H1 (cell line): Measurements from ENCODE around the gene CCDC154.

Experiments used
- CHD1 ChIP-seq: IDR thresholded peaks from 2 replicates; pipeline ENCODE4 v1.6.1; 2012; ENCODE audit warnings: low read depth, low read length, improper control_type of control experiment
- CREB1 ChIP-seq: IDR thresholded peaks from 2 replicates; pipeline ENCODE4 v1.6.1; 2012; ENCODE audit warnings: inconsistent platforms
- CTCF ChIP-seq, 3 experiments: IDR thresholded peaks; 1 replicate in 2 of 3; 2 replicates in 1 of 3; pipeline versions ENCODE4 v1.5.1 to v1.6.1; 2011; ENCODE audit warnings: low read length in 3 of 3, mild to moderate bottlenecking in 3 of 3, inconsistent platforms in 2 of 3, low read depth in 1 of 3, moderate library complexity in 1 of 3; ENCODE audit not compliant: insufficient read depth in 1 of 3; ENCODE audit errors: control extremely low read depth in 1 of 3
- E2F6 ChIP-seq: IDR thresholded peaks from 2 replicates; pipeline ENCODE4 v1.6.1; 2012; ENCODE audit warnings: inconsistent platforms
- EP300 ChIP-seq, 2 experiments: IDR thresholded peaks; 1 replicate in 1 of 2; 2 replicates in 1 of 2; pipeline ENCODE4 v1.6.1; 2011 to 2012; ENCODE audit warnings: low read depth in 2 of 2, low read length in 2 of 2, mild to moderate bottlenecking in 2 of 2, borderline replicate concordance in 1 of 2, inconsistent platforms in 1 of 2, moderate library complexity in 1 of 2
- EZH2 ChIP-seq: fragments of 200-600 bp; sonication (generic); IDR thresholded peaks from 2 replicates; pipeline ENCODE4 v1.7.1; 2012; ENCODE audit warnings: low read depth, mild to moderate bottlenecking, moderate library complexity, low read length, inconsistent platforms; ENCODE audit not compliant: severe bottlenecking
- JUN ChIP-seq: IDR thresholded peaks from 2 replicates; pipeline ENCODE4 v1.6.1; 2011; ENCODE audit warnings: low read depth, mild to moderate bottlenecking, improper control_type of control experiment, low read length
- JUND ChIP-seq: IDR thresholded peaks from 2 replicates; pipeline ENCODE4 v1.6.1; 2011; ENCODE audit warnings: mild to moderate bottlenecking, improper control_type of control experiment, low read length
- KDM1A ChIP-seq: fragments of 200-600, 300-600 bp; sonication (generic); IDR thresholded peaks from 2 replicates; pipeline ENCODE4 v1.7.1; 2016; ENCODE audit warnings: mild to moderate bottlenecking, low read length, borderline replicate concordance
- MAX ChIP-seq: IDR thresholded peaks from 2 replicates; pipeline ENCODE4 v1.6.1; 2012; ENCODE audit warnings: inconsistent platforms
- POLR2AphosphoS5 ChIP-seq: IDR thresholded peaks from 2 replicates; pipeline ENCODE4 v1.6.1; 2011; ENCODE audit warnings: low read depth, low read length
- RAD21 ChIP-seq, 2 experiments: IDR thresholded peaks in 1 of 2; conservative IDR thresholded peaks in 1 of 2; 2 replicates each; pipeline ENCODE4 v1.6.1; 2011; ENCODE audit warnings: low read depth in 2 of 2, low read length in 2 of 2, improper control_type of control experiment in 1 of 2, inconsistent platforms in 1 of 2, mild to moderate bottlenecking in 1 of 2, moderate library complexity in 1 of 2
- SRF ChIP-seq: IDR thresholded peaks from 2 replicates; pipeline ENCODE4 v1.6.1; 2011; ENCODE audit warnings: mild to moderate bottlenecking, low read depth, low read length, moderate library complexity
- YY1 ChIP-seq: IDR thresholded peaks from 2 replicates; pipeline ENCODE4 v1.6.1; 2011; ENCODE audit warnings: low read depth, mild to moderate bottlenecking, low read length

- TF ChIP-seq CTCF (IDR thresholded peaks at IDR 0.05; ENCODE audit: control extremely low read depth in 1 of 3, insufficient read depth in 1 of 3, low read depth in 1 of 3, low read length in 3 of 3): no peak
- TF ChIP-seq CHD1: no peak
- TF ChIP-seq POLR2AphosphoS5: no peak
- TF ChIP-seq SRF: no peak
- TF ChIP-seq MAX: no peak
- no peak for TF ChIP-seq JUND
- TF ChIP-seq E2F6: no peak
- TF ChIP-seq EZH2: no peak
- no peak for TF ChIP-seq RAD21 (IDR thresholded peaks at IDR 0.05 in 1 of 2, conservative IDR thresholded peaks at IDR 0.05 in 1 of 2; ENCODE audit: low read depth in 2 of 2, low read length in 2 of 2)
- no peak for TF ChIP-seq CREB1
- no peak for TF ChIP-seq YY1
- TF ChIP-seq KDM1A: no peak
- TF ChIP-seq EP300 (IDR thresholded peaks at IDR 0.05; ENCODE audit: borderline replicate concordance in 1 of 2, low read depth in 2 of 2, low read length in 2 of 2): no peak
- TF ChIP-seq JUN: no peak
These were observed 5.2 kb downstream of the CCDC154 start for GRCh38 chr16:1439058-1439698.
